WTC11 (cell line): Measurements from ENCODE around the gene FAT2. TPM values are rescaled to one million over a fixed set of nuclear protein-coding genes. Genes with fewer than 3 reads are reported as not detected.

Experiments
- ATAC-seq: fragments of 200-7000 bp; cut with Tn5 transposase; 2 replicates; pipeline ENCODE4 v1.10.0; 2021; ENCODE audit warnings: mild to moderate bottlenecking, moderate library complexity
- CTCF ChIA-PET: fragments of 300-600 bp; sonication (Branson Sonifier 250); formaldehyde crosslinking; loops from one replicate; lab custom pipeline; 2021; ENCODE audit warnings: antibody characterized with exemption; lab: Charles Lee
- POLR2A ChIA-PET: fragments of 350-600 bp; sonication (Branson Sonifier 250); formaldehyde crosslinking; loops from one replicate; lab custom pipeline; 2021; ENCODE audit warnings: antibody characterized with exemption; lab: Charles Lee
- DNase-seq: peaks from one replicate; pipeline ENCODE4 v3.0.0; 2021; ENCODE audit warnings: low spot score
- H3K27ac Mint-ChIP-seq: 2 replicates; pipeline ENCODE4 v1.8.0; 2021; ENCODE audit warnings: mixed read lengths
- H3K27me3 Mint-ChIP-seq: 2 replicates; pipeline ENCODE4 v1.8.0; 2021; ENCODE audit warnings: low read depth, mild to moderate bottlenecking, moderate library complexity, mixed read lengths
- H3K36me3 Mint-ChIP-seq: 2 replicates; pipeline ENCODE4 v1.8.0; 2021; ENCODE audit warnings: mixed read lengths
- H3K4me1 Mint-ChIP-seq: 2 replicates; pipeline ENCODE4 v1.8.0; 2022; ENCODE audit warnings: mixed read lengths
- H3K4me3 Mint-ChIP-seq: 2 replicates; pipeline ENCODE4 v1.8.0; 2021; ENCODE audit warnings: mild to moderate bottlenecking, moderate library complexity, mixed read lengths
- H3K9me3 Mint-ChIP-seq: 2 replicates; pipeline ENCODE4 v1.8.0; 2021; ENCODE audit warnings: mixed read lengths
- CBFB ChIP-seq: sonication (generic); formaldehyde crosslinking; IDR thresholded peaks from 2 replicates; pipeline ENCODE4 v1.8.1; 2022; ENCODE audit warnings: mild to moderate bottlenecking, low read depth, missing genetic modification reagents
- FOXP1 ChIP-seq: sonication (generic); formaldehyde crosslinking; IDR thresholded peaks from 2 replicates; pipeline ENCODE4 v1.8.0; 2022; ENCODE audit warnings: missing genetic modification reagents, mild to moderate bottlenecking, moderate library complexity, borderline replicate concordance
- GRHL2 ChIP-seq: fragments of 250-450 bp; sonication (Bioruptor Pico); IDR thresholded peaks from 2 replicates; pipeline ENCODE4 v1.8.0; 2022; ENCODE audit warnings: mild to moderate bottlenecking, moderate library complexity; ENCODE audit not compliant: insufficient replicate concordance, severe bottlenecking
- GTF2I ChIP-seq: fragments of 250-450 bp; sonication (Bioruptor Pico); conservative IDR thresholded peaks from 2 replicates; pipeline ENCODE4 v1.4.0; 2021; ENCODE audit warnings: mild to moderate bottlenecking
- NFATC4 ChIP-seq: fragments of 250-450 bp; sonication (Bioruptor Pico); IDR thresholded peaks from 2 replicates; pipeline ENCODE4 v1.9.0; 2021; ENCODE audit warnings: mild to moderate bottlenecking
- PREB ChIP-seq: sonication (generic); formaldehyde crosslinking; IDR thresholded peaks from 2 replicates; pipeline ENCODE4 v1.8.1; 2022; ENCODE audit warnings: mild to moderate bottlenecking, missing genetic modification reagents, moderate library complexity, borderline replicate concordance
- SMAD3 ChIP-seq: sonication (generic); formaldehyde crosslinking; IDR thresholded peaks from 2 replicates; pipeline ENCODE4 v1.8.0; 2022; ENCODE audit warnings: missing genetic modification reagents, mild to moderate bottlenecking, borderline replicate concordance
- SMAD4 ChIP-seq: sonication (generic); formaldehyde crosslinking; IDR thresholded peaks from 2 replicates; pipeline ENCODE4 v1.8.0; 2022; ENCODE audit warnings: mild to moderate bottlenecking, missing genetic modification reagents
- TEAD1 ChIP-seq: sonication (generic); formaldehyde crosslinking; IDR thresholded peaks from 2 replicates; pipeline ENCODE4 v1.8.0; 2022; ENCODE audit warnings: mild to moderate bottlenecking, missing genetic modification reagents
- ZBTB43 ChIP-seq: sonication (generic); formaldehyde crosslinking; IDR thresholded peaks from 2 replicates; pipeline ENCODE4 v1.8.1; 2023; ENCODE audit warnings: mild to moderate bottlenecking, missing genetic modification reagents
- ZNF219 ChIP-seq: sonication (generic); formaldehyde crosslinking; IDR thresholded peaks from 2 replicates; pipeline ENCODE4 v1.8.0; 2023; ENCODE audit warnings: missing genetic modification reagents, mild to moderate bottlenecking, borderline replicate concordance
- ZNF532 ChIP-seq: fragments of 250-450 bp; sonication (Bioruptor Pico); IDR thresholded peaks from 2 replicates; pipeline ENCODE4 v1.9.0; 2021; ENCODE audit warnings: mild to moderate bottlenecking, borderline replicate concordance
- ZSCAN18 ChIP-seq: fragments of 250-450 bp; sonication (Bioruptor Pico); IDR thresholded peaks from 2 replicates; pipeline ENCODE4 v2.1.2; 2022; ENCODE audit warnings: mild to moderate bottlenecking, moderate library complexity
- total RNA-seq: library from RNA; stranded (reverse); gene quantifications from 3 replicates; pipeline ENCODE4 v1.2.3, GENCODE V29; 2021
- TF ChIP-seq, protein P1 (sequence below): sonication (generic); formaldehyde crosslinking; IDR thresholded peaks from 2 replicates; pipeline ENCODE4 v1.8.0; 2022; ENCODE audit warnings: mild to moderate bottlenecking, missing genetic modification reagents
- TF ChIP-seq, protein P2 (sequence below): fragments of 250-450 bp; sonication (Bioruptor Pico); IDR thresholded peaks from 2 replicates; pipeline ENCODE4 v1.9.0; 2021; ENCODE audit warnings: mild to moderate bottlenecking
- TF ChIP-seq, protein P3 (sequence below): sonication (generic); formaldehyde crosslinking; conservative IDR thresholded peaks from 2 replicates; pipeline ENCODE4 v1.8.1; 2023; ENCODE audit warnings: mild to moderate bottlenecking, low read depth, missing genetic modification reagents, moderate library complexity

FAT2 gene
- total RNA-seq, 1 experiment from 2014 or later = 0.26 TPM

DNA sequence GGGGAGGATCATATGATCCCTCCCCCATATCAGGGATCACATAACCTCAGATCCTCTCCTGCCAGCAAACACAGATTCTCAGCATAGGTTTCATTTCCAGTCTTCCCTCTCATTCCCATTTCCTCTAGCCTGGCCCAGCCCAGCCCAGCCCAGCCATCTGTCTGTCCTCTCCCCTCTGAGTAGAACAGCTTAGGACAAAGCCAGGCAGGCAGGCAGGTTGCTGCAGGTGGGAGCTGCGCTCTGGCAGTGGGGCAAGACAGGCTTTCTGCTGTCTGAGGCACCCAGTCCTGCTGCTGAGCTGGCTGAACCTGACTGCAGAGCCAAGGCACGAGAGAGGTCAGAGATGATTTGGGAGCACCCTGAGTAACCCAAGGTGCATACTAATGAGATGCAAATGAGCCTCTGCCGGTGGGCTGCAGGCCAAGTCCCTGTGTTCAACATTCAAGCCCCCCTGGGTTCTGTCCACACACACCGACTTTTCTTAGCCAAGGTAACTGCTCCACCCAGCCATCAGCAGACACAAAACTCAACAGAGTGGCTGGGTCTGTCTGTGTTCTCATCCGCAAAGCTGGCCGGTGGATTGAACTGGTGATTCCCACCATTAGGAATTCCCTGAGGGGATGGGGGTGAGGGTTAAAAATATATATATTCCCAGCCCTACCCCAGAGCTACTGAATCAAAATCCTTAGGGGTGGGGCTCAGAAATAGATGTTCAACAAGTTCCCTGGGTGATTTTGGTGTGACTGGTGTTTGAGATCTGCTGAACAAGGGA is 9.1 kb downstream of the FAT2 start:
- no peak for TF ChIP-seq SMAD3 (CRISPR knock-in tag)
- TF ChIP-seq ZNF219 (CRISPR knock-in tag) = no peak
- TF ChIP-seq ZSCAN18 (CRISPR knock-in tag) = no peak
- TF ChIP-seq CBFB (CRISPR knock-in tag) = no peak
- no peak for TF ChIP-seq FOXP1 (CRISPR knock-in tag)
- H3K4me1 Mint-ChIP-seq = peaks cover 20% of the 10 kb centered on the region
- no peaks in the 10 kb centered on the region for H3K36me3 Mint-ChIP-seq
- DNase-seq (no peak), ATAC-seq (peak; percentile 58)
- CTCF ChIA-PET = interaction anchor here (0.7 to 4.7 kb wide), 6 partner anchors 23 to 158 kb away, joined by 3 to 28 read pairs (median 6); no protein-coding TSS in a partner anchor
- POLR2A ChIA-PET = no interaction called here
- H3K27me3 Mint-ChIP-seq = no peaks in the 10 kb centered on the region
- H3K4me3 Mint-ChIP-seq = no peak overlapping the region
- H3K9me3 Mint-ChIP-seq = no peaks in the 10 kb centered on the region
- H3K27ac Mint-ChIP-seq = no peak overlapping the region; the same call in 1 of the 2 replicates

DNA sequence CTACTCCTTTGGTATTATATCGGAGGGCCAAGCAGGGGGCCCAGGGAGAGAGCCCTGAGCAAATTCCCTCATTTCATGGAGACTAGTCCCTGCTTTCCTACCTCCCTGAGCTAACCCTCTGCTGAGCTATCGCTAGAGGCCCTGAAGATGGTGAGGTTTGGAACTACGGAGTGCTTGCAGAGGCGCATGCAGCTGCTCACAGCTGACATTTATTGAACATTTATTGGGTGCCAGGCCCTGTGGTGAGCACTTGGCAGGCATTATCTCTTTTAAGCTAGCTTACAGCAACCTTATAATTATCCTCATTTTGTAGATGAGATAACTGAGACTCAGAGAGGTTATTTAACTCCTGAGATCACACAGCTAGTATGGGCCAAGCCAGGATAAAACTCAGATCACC is 9.8 kb downstream of the FAT2 start:
- Mint-ChIP-seq H3K4me3 (no peak overlapping the region), H3K36me3 (no peaks in the 10 kb centered on the region), H3K27ac (no peak overlapping the region), H3K27me3 (no peaks in the 10 kb centered on the region), H3K4me1 (peaks cover 20% of the 10 kb centered on the region), H3K9me3 (no peaks in the 10 kb centered on the region)
- ChIA-PET POLR2A (interaction anchor here (1.0 to 1.3 kb wide), 2 partner anchors 10 to 329 kb away, joined by 3 to 6 read pairs; no protein-coding TSS in a partner anchor), CTCF (interaction anchor here (0.5 to 4.7 kb wide), 8 partner anchors 12 to 159 kb away, joined by 3 to 28 read pairs (median 6); no protein-coding TSS in a partner anchor)
- ATAC-seq (no peak), DNase-seq (no peak)
- TF ChIP-seq, protein P1, sequence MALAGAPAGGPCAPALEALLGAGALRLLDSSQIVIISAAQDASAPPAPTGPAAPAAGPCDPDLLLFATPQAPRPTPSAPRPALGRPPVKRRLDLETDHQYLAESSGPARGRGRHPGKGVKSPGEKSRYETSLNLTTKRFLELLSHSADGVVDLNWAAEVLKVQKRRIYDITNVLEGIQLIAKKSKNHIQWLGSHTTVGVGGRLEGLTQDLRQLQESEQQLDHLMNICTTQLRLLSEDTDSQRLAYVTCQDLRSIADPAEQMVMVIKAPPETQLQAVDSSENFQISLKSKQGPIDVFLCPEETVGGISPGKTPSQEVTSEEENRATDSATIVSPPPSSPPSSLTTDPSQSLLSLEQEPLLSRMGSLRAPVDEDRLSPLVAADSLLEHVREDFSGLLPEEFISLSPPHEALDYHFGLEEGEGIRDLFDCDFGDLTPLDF (CRISPR knock-in tag) = no peak
- TF ChIP-seq, protein P2, sequence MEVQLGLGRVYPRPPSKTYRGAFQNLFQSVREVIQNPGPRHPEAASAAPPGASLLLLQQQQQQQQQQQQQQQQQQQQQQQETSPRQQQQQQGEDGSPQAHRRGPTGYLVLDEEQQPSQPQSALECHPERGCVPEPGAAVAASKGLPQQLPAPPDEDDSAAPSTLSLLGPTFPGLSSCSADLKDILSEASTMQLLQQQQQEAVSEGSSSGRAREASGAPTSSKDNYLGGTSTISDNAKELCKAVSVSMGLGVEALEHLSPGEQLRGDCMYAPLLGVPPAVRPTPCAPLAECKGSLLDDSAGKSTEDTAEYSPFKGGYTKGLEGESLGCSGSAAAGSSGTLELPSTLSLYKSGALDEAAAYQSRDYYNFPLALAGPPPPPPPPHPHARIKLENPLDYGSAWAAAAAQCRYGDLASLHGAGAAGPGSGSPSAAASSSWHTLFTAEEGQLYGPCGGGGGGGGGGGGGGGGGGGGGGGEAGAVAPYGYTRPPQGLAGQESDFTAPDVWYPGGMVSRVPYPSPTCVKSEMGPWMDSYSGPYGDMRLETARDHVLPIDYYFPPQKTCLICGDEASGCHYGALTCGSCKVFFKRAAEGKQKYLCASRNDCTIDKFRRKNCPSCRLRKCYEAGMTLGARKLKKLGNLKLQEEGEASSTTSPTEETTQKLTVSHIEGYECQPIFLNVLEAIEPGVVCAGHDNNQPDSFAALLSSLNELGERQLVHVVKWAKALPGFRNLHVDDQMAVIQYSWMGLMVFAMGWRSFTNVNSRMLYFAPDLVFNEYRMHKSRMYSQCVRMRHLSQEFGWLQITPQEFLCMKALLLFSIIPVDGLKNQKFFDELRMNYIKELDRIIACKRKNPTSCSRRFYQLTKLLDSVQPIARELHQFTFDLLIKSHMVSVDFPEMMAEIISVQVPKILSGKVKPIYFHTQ (CRISPR knock-in tag) = no peak
- TF ChIP-seq GTF2I (CRISPR knock-in tag) (no peak), ZNF532 (no peak), ZBTB43 (no peak), SMAD4 (CRISPR knock-in tag) (no peak), GRHL2 (CRISPR knock-in tag) (no peak), PREB (CRISPR knock-in tag) (no peak), NFATC4 (CRISPR knock-in tag) (no peak), TEAD1 (no peak)
- TF ChIP-seq, protein P3, sequence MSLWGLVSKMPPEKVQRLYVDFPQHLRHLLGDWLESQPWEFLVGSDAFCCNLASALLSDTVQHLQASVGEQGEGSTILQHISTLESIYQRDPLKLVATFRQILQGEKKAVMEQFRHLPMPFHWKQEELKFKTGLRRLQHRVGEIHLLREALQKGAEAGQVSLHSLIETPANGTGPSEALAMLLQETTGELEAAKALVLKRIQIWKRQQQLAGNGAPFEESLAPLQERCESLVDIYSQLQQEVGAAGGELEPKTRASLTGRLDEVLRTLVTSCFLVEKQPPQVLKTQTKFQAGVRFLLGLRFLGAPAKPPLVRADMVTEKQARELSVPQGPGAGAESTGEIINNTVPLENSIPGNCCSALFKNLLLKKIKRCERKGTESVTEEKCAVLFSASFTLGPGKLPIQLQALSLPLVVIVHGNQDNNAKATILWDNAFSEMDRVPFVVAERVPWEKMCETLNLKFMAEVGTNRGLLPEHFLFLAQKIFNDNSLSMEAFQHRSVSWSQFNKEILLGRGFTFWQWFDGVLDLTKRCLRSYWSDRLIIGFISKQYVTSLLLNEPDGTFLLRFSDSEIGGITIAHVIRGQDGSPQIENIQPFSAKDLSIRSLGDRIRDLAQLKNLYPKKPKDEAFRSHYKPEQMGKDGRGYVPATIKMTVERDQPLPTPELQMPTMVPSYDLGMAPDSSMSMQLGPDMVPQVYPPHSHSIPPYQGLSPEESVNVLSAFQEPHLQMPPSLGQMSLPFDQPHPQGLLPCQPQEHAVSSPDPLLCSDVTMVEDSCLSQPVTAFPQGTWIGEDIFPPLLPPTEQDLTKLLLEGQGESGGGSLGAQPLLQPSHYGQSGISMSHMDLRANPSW = no peak
